ENCODE results near the gene ZIM2. TPM values are rescaled to one million over a fixed set of nuclear protein-coding genes. Genes with fewer than 3 reads are reported as not detected.

ZIM2 gene
- total RNA-seq, 6 donors from 2014 or later, result 0.30 to 1.0 TPM; not detected in 4

GRCh38 chr19:56808717-56809392, 31.7 kb downstream of the ZIM2 start:
- Histone ChIP-seq H3K36me3 (no peaks in the 10 kb centered on the region), H3K4me3 (no peak overlapping the region), H3K4me1 (no peaks in the 10 kb centered on the region), H3K27ac (no peak overlapping the region), H3K9me3 (peaks cover 0 to 9% (median 8%) of the 10 kb centered on the region in 4 donors), H3K27me3 (no peaks in the 10 kb centered on the region)
- DNase-seq, result no peak
- 82 to 87% methylated on average over 3 of the region's 3 CpGs for WGBS, 2 donors
- ATAC-seq (ENCODE audit: low FRiP score in 2 of 2), result no peak
- TF ChIP-seq POLR2AphosphoS5 (IDR thresholded peaks at IDR 0.05), result no peak
- no peak for TF ChIP-seq EP300 (IDR thresholded peaks at IDR 0.05)
- TF ChIP-seq CTCF (IDR thresholded peaks at IDR 0.05), result no peak

- DNase-seq (no peak), ATAC-seq (ENCODE audit: low FRiP score in 2 of 2) (no peak)
- TF ChIP-seq CTCF (IDR thresholded peaks at IDR 0.05) (no peak), POLR2AphosphoS5 (IDR thresholded peaks at IDR 0.05) (no peak), EP300 (IDR thresholded peaks at IDR 0.05) (no peak), POLR2A (IDR thresholded peaks at IDR 0.05) (no peak)
- Histone ChIP-seq H3K4me3 (no peak overlapping the region), H3K9me3 (peaks cover 0 to 23% (median 11%) of the 10 kb centered on the region in 4 donors), H3K27me3 (no peaks in the 10 kb centered on the region), H3K27ac (no peak overlapping the region), H3K36me3 (no peaks in the 10 kb centered on the region), H3K4me1 (no peaks in the 10 kb centered on the region)
These were observed 33.9 kb downstream of the ZIM2 start for GRCh38 chr19:56806639-56807038.

- WGBS, 2 donors, result 77 to 78% methylated on average over 4 of the region's 4 CpGs
- Histone ChIP-seq H3K9me3 (peaks cover 0 to 3% (median 0%) of the 10 kb centered on the region in 4 donors), H3K27me3 (no peaks in the 10 kb centered on the region), H3K4me1 (no peaks in the 10 kb centered on the region), H3K4me3 (no peak overlapping the region), H3K27ac (no peak overlapping the region), H3K36me3 (no peaks in the 10 kb centered on the region)
- no peak for ATAC-seq (ENCODE audit: low FRiP score in 2 of 2)
- DNase-seq, result no peak
- TF ChIP-seq POLR2A (IDR thresholded peaks at IDR 0.05) (no peak), POLR2AphosphoS5 (IDR thresholded peaks at IDR 0.05) (no peak), EP300 (IDR thresholded peaks at IDR 0.05) (no peak), CTCF (IDR thresholded peaks at IDR 0.05) (no peak)
These were observed 62.2 kb downstream of the ZIM2 start for GRCh38 chr19:56778351-56778750.

- no peak overlapping the region for H3K4me3 ChIP-seq
- H3K9me3 ChIP-seq, result peaks cover 0 to 5% (median under 1%) of the 10 kb centered on the region in 4 donors
- WGBS, 2 donors, result 92 to 96% methylated on average over 4 of the region's 4 CpGs
These were observed 70.9 kb downstream of the ZIM2 start for GRCh38 chr19:56769650-56770049.

More at GRCh38 chr19:56769650-56770049, 70.9 kb downstream of the ZIM2 start:
- no peak overlapping the region for H3K27ac ChIP-seq
- H3K36me3 ChIP-seq, result no peaks in the 10 kb centered on the region
- peaks cover 0 to 13% (median 5%) of the 10 kb centered on the region in 4 donors for H3K4me1 ChIP-seq
- ATAC-seq (ENCODE audit: low FRiP score in 2 of 2), result no peak
- no peaks in the 10 kb centered on the region for H3K27me3 ChIP-seq
- TF ChIP-seq EP300 (IDR thresholded peaks at IDR 0.05), result no peak
- TF ChIP-seq POLR2A (IDR thresholded peaks at IDR 0.05), result no peak
- TF ChIP-seq CTCF (IDR thresholded peaks at IDR 0.05), result no peak
- no peak for TF ChIP-seq POLR2AphosphoS5 (IDR thresholded peaks at IDR 0.05)
- no peak for DNase-seq

All from upper lobe of left lung (tissue), 6 donors.